NCI-H187 treated with DMSO at 0.1 percent for 48 hours (cell line): ENCODE results near the gene CHCHD4.
"Not testable (repeated sequence)": the region's sequence is repeated elsewhere in the genome, so short reads cannot be mapped to it uniquely, and the experiment has no call there.

ENCODE experiments used
- DNase-seq: peaks from one replicate; lab custom pipeline; 2025; lab: John Stamatoyannopoulos, UW

Gene CHCHD4

GRCh38 chr3:14135581-14135980 lies 10.9 kb upstream of the CHCHD4 start:
- DNase-seq = no peak

- no peak for DNase-seq
Observed at GRCh38 chr3:14134291-14134690, 9.6 kb upstream of the CHCHD4 start.

GRCh38 chr3:14133876-14134275 lies 9.2 kb upstream of the CHCHD4 start:
- DNase-seq = no peak

- no peak for DNase-seq
Observed at GRCh38 chr3:14133188-14133800, 8.6 kb upstream of the CHCHD4 start.

GRCh38 chr3:14132689-14133088 lies 8.0 kb upstream of the CHCHD4 start:
- no peak for DNase-seq

- no peak for DNase-seq
Observed at GRCh38 chr3:14132120-14132519, 7.5 kb upstream of the CHCHD4 start.

GRCh38 chr3:14131134-14131533 lies 6.5 kb upstream of the CHCHD4 start:
- DNase-seq = no peak

- no peak for DNase-seq
Observed at GRCh38 chr3:14130707-14131106, 6.0 kb upstream of the CHCHD4 start.

GRCh38 chr3:14130230-14130629 lies 5.6 kb upstream of the CHCHD4 start:
- no peak for DNase-seq

GRCh38 chr3:14129296-14129695 lies 4.6 kb upstream of the CHCHD4 start:
- no peak for DNase-seq

GRCh38 chr3:14128724-14129123 lies 4.1 kb upstream of the CHCHD4 start:
- no peak for DNase-seq

- DNase-seq = no peak
Observed at GRCh38 chr3:14127516-14128161, 3.0 kb upstream of the CHCHD4 start.

GRCh38 chr3:14126887-14127505 lies 2.3 kb upstream of the CHCHD4 start:
- DNase-seq = no peak

- DNase-seq = no peak
Observed at GRCh38 chr3:14126017-14126886, 1.6 kb upstream of the CHCHD4 start.

GRCh38 chr3:14125193-14126016 lies 735 bp upstream of the CHCHD4 start:
- no peak for DNase-seq

- no peak for DNase-seq
Observed at GRCh38 chr3:14124223-14124614, 451 bp downstream of the CHCHD4 start.

GRCh38 chr3:14123308-14124222 lies 1.1 kb downstream of the CHCHD4 start:
- DNase-seq = no peak

GRCh38 chr3:14122301-14122700 lies 2.4 kb downstream of the CHCHD4 start:
- no peak for DNase-seq

- DNase-seq = no peak
Observed at GRCh38 chr3:14121859-14122258, 2.8 kb downstream of the CHCHD4 start.

GRCh38 chr3:14120921-14121448 lies 3.7 kb downstream of the CHCHD4 start:
- DNase-seq = not testable (repeated sequence)
